Neuronal stem cell (in vitro differentiated cells): ENCODE results near the gene MACROD2.

Source experiments
- DNase-seq: peaks from one replicate; pipeline ENCODE4 v3.0.0-alpha.2; 2013; ENCODE audit warnings: low spot score
- H2AFZ ChIP-seq: one replicate; pipeline ENCODE4 v1.6.1; 2013; ENCODE audit warnings: mild to moderate bottlenecking, low read length, inconsistent platforms
- H2AK5ac ChIP-seq: 2 replicates; pipeline ENCODE4 v1.6.1; 2013; ENCODE audit warnings: low read depth, mild to moderate bottlenecking, inconsistent platforms, low read length, moderate library complexity, mixed read lengths
- H2BK120ac ChIP-seq: 2 replicates; pipeline ENCODE4 v1.6.1; 2013; ENCODE audit warnings: low read depth, mild to moderate bottlenecking, inconsistent platforms, low read length, moderate library complexity, mixed read lengths
- H2BK12ac ChIP-seq: one replicate; pipeline ENCODE4 v1.6.1; 2013; ENCODE audit warnings: low read length, inconsistent platforms
- H2BK15ac ChIP-seq: 2 replicates; pipeline ENCODE4 v1.6.1; 2013; ENCODE audit warnings: mild to moderate bottlenecking, low read length, inconsistent platforms, mixed read lengths
- H2BK5ac ChIP-seq: one replicate; pipeline ENCODE4 v1.6.1; 2013; ENCODE audit warnings: inconsistent platforms, mild to moderate bottlenecking, low read length, moderate library complexity
- H3K14ac ChIP-seq: one replicate; pipeline ENCODE4 v1.6.1; 2013; ENCODE audit warnings: low read length, inconsistent platforms
- H3K18ac ChIP-seq: 2 replicates; pipeline ENCODE4 v1.6.1; 2013; ENCODE audit warnings: low read length, inconsistent platforms
- H3K23ac ChIP-seq: 2 replicates; pipeline ENCODE4 v1.6.1; 2013; ENCODE audit warnings: low read depth, mild to moderate bottlenecking, mixed read lengths, low read length, inconsistent platforms; ENCODE audit not compliant: poor library complexity
- H3K27ac ChIP-seq: replicated peaks from 3 replicates; pipeline ENCODE4 v1.5.1; 2013; ENCODE audit warnings: low read length, inconsistent platforms
- H3K27me3 ChIP-seq, 3 experiments: 2 replicates each; pipeline ENCODE4 v1.6.1; 2013; ENCODE audit warnings: low read length in 3 of 3, mild to moderate bottlenecking in 2 of 3, inconsistent platforms in 1 of 3, low read depth in 1 of 3, mixed read lengths in 1 of 3, moderate library complexity in 1 of 3; ENCODE audit not compliant: control insufficient read depth in 3 of 3, insufficient read depth in 3 of 3
- H3K36me3 ChIP-seq, 2 donors: replicated peaks in 1 of 2; 2 replicates each; pipeline ENCODE4 v1.6.1; 2013; ENCODE audit warnings: low read length in 2 of 2; ENCODE audit not compliant: control insufficient read depth in 2 of 2, insufficient read depth in 2 of 2
- H3K4ac ChIP-seq: 2 replicates; pipeline ENCODE4 v1.6.1; 2013; ENCODE audit warnings: inconsistent platforms, mild to moderate bottlenecking, low read length, moderate library complexity
- H3K4me1 ChIP-seq, 2 donors: 1 replicate in 1 of 2; 2 replicates in 1 of 2; pipeline ENCODE4 v1.6.1; 2013; ENCODE audit warnings: low read length in 2 of 2, low read depth in 1 of 2; ENCODE audit not compliant: control insufficient read depth in 2 of 2, insufficient read depth in 1 of 2
- H3K4me2 ChIP-seq: one replicate; pipeline ENCODE4 v1.6.1; 2013; ENCODE audit warnings: mild to moderate bottlenecking, low read length, inconsistent platforms; ENCODE audit not compliant: insufficient read depth, poor library complexity, severe bottlenecking
- H3K4me3 ChIP-seq, 2 donors: 2 replicates each; pipeline ENCODE4 v1.5.1; 2013; ENCODE audit warnings: low read length in 2 of 2, mild to moderate bottlenecking in 2 of 2, inconsistent platforms in 1 of 2, moderate library complexity in 1 of 2
- H3K79me1 ChIP-seq: one replicate; pipeline ENCODE4 v1.6.1; 2013; ENCODE audit warnings: low read depth, mild to moderate bottlenecking, inconsistent platforms, low read length, moderate library complexity
- H3K9ac ChIP-seq: one replicate; pipeline ENCODE4 v1.6.1; 2013; ENCODE audit warnings: mild to moderate bottlenecking, low read depth, low read length, inconsistent platforms; ENCODE audit not compliant: poor library complexity
- H3K9me3 ChIP-seq, 2 donors: replicated peaks in 1 of 2; 2 replicates each; pipeline versions ENCODE3 to v1.6.1; 2013; ENCODE audit warnings: low read length in 2 of 2, mild to moderate bottlenecking in 2 of 2, inconsistent platforms in 1 of 2, low read depth in 1 of 2, mixed read lengths in 1 of 2, moderate library complexity in 1 of 2; ENCODE audit not compliant: control insufficient read depth in 2 of 2, insufficient read depth in 1 of 2
- H4K8ac ChIP-seq: one replicate; pipeline ENCODE4 v1.6.1; 2013; ENCODE audit warnings: low read depth, mild to moderate bottlenecking, inconsistent platforms, low read length, moderate library complexity
- H4K91ac ChIP-seq: one replicate; pipeline ENCODE4 v1.6.1; 2013; ENCODE audit warnings: low read length, low read depth, mild to moderate bottlenecking, inconsistent platforms; ENCODE audit not compliant: poor library complexity
- WGBS, 2 donors: extraction: QIAGEN DNeasy Blood & Tissue Kit; methylation state at CpG; one replicate each; pipeline ENCODE4 v1.1.7; 2013; ENCODE audit warnings: missing lambda C conversion rate in 2 of 2, mixed read lengths in 1 of 2; ENCODE audit not compliant: insufficient read length in 2 of 2, insufficient replicate concordance in 1 of 2; ENCODE audit errors: extremely low coverage in 2 of 2; 5-methylcytosine and 5-hydroxymethylcytosine counted together

Gene MACROD2

DNA sequence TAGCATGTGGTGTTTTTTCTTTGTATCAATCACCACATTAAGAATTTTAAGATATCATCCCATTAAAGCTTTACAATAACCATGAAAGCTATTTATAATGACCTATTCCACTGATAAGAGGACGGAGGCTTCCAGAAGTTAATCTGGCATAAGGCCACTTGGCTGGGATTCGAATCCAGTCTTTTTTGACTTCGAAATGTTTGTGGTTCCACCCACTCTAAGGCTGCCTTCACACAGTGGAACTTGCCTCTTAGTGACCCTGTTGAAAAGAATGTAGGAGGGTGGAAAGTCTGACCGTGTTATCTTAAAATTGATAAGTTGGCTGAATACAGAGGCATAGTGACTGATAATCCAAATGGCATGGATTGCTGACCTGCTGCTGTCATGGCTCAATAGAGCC is 1618.2 kb downstream of the MACROD2 start:
- H3K4ac ChIP-seq = no peak overlapping the region
- H3K27ac ChIP-seq = no peak overlapping the region
- H2BK15ac ChIP-seq = no peak overlapping the region
- no peak overlapping the region for H3K18ac ChIP-seq
- H3K23ac ChIP-seq = no peak overlapping the region
- no peak overlapping the region for H2AK5ac ChIP-seq
- no peak overlapping the region for H2BK120ac ChIP-seq
- no peak overlapping the region for H2BK5ac ChIP-seq
- no CpG with 5 or more reads among the region's 4 CpGs for WGBS, 2 donors
- H3K36me3 ChIP-seq = no peaks in the 10 kb centered on the region
- H3K4me3 ChIP-seq = no peak overlapping the region
- DNase-seq = no peak
- no peak overlapping the region for H3K4me2 ChIP-seq
- no peaks in the 10 kb centered on the region for H3K27me3 ChIP-seq
- no peaks in the 10 kb centered on the region for H3K79me1 ChIP-seq
- H3K14ac ChIP-seq = no peak overlapping the region
- H4K8ac ChIP-seq = no peak overlapping the region
- H3K9me3 ChIP-seq = no peaks in the 10 kb centered on the region
- H2AFZ ChIP-seq = no peak overlapping the region
- H2BK12ac ChIP-seq = no peak overlapping the region
- no peak overlapping the region for H3K9ac ChIP-seq
- no peak overlapping the region for H4K91ac ChIP-seq
- peaks cover 0 to 6% of the 10 kb centered on the region in 2 donors for H3K4me1 ChIP-seq

DNA sequence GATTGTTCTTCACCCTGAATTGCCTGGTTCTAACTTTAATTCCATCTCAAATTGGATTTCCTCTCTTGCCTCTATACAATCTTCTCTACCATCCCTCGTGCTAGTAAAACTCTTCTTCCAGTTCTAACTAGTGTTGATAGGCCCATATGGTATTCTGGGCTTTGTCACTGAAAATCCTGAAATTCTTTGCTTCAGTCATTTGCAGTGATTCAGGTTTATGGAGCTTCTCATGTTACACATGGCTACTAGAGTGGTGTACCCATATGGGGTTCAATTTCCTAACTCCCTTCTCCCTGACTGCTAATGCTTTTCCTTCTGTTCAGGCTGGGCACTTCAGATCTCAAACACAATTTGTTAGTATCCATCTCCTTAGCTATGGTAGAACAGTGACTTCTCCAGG is 1621.3 kb downstream of the MACROD2 start:
- Histone ChIP-seq H4K8ac (no peak overlapping the region), H2AFZ (no peak overlapping the region), H3K23ac (no peak overlapping the region), H2BK5ac (no peak overlapping the region), H3K9me3 (peaks cover 0 to 5% of the 10 kb centered on the region in 2 donors), H2BK15ac (no peak overlapping the region), H3K18ac (no peak overlapping the region), H3K79me1 (no peaks in the 10 kb centered on the region), H4K91ac (no peak overlapping the region), H2AK5ac (no peak overlapping the region), H3K36me3 (no peaks in the 10 kb centered on the region), H3K27me3 (no peaks in the 10 kb centered on the region), H3K4ac (no peak overlapping the region), H3K4me1 (peaks cover 0 to 6% of the 10 kb centered on the region in 2 donors), H3K14ac (no peak overlapping the region), H3K27ac (no peak overlapping the region), H2BK12ac (no peak overlapping the region), H3K4me2 (no peak overlapping the region), H3K4me3 (no peak overlapping the region), H2BK120ac (no peak overlapping the region), H3K9ac (no peak overlapping the region)
- no peak for DNase-seq
- no CpG with 5 or more reads among the region's 1 CpG for WGBS, 2 donors

DNA sequence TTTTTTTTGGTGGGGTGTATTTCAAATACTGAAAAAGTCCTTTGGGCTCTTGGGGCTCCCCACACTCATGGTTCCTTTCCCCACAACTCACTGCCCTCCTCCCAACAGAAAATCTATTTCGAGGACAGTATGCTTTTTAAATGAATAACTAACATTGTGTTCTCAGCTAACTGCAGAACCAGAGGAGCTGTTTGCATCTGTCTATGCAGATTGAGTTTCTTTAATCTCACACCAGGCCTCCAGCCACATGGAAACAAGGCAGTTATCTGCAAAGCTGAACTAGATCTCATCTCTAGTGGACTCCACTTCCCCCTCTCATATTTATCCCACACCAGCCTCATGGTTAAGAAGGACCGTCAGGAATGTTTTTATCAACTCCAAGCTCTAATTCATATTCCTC is 1622.8 kb downstream of the MACROD2 start:
- H3K18ac ChIP-seq = no peak overlapping the region
- no peaks in the 10 kb centered on the region for H3K4me1 ChIP-seq
- H4K8ac ChIP-seq = no peak overlapping the region
- no peak overlapping the region for H2AFZ ChIP-seq
- DNase-seq = no peak
- H3K36me3 ChIP-seq = no peaks in the 10 kb centered on the region
- H3K79me1 ChIP-seq = no peaks in the 10 kb centered on the region
- no peak overlapping the region for H3K4me3 ChIP-seq
- H3K14ac ChIP-seq = no peak overlapping the region
- no CpG with 5 or more reads among the region's 2 CpGs for WGBS, 2 donors
- H3K9ac ChIP-seq = no peak overlapping the region
- no peak overlapping the region for H3K23ac ChIP-seq
- H2BK12ac ChIP-seq = no peak overlapping the region
- H2BK5ac ChIP-seq = no peak overlapping the region
- peaks cover 0 to 5% of the 10 kb centered on the region in 2 donors for H3K9me3 ChIP-seq
- no peak overlapping the region for H3K4me2 ChIP-seq
- no peak overlapping the region for H3K4ac ChIP-seq
- H4K91ac ChIP-seq = no peak overlapping the region
- H3K27me3 ChIP-seq = no peaks in the 10 kb centered on the region
- no peak overlapping the region for H2BK120ac ChIP-seq
- H3K27ac ChIP-seq = no peak overlapping the region
- H2BK15ac ChIP-seq = no peak overlapping the region
- H2AK5ac ChIP-seq = no peak overlapping the region

DNA sequence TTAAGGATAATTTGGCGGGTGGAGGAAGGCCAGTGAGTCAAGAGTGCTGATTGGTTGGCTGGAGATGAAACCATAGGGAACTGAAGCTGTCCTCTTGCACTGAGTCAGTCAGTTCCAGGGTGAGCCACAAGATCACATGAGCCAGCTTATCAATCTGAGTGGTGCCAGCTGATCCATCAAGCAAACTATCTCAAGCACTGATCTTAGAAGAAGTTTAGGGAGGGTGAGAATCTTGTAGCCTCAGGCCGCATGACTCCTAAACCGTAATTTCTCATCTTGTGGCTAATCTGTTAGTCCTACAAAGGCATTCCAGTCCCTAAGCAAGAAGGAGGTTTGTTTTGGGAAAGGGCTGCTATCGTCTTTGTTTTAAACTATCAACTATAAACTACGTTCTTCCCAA is 1623.6 kb downstream of the MACROD2 start:
- Histone ChIP-seq H3K18ac (no peak overlapping the region), H3K9ac (no peak overlapping the region), H3K36me3 (no peaks in the 10 kb centered on the region), H2BK5ac (no peak overlapping the region), H3K9me3 (peaks cover 0 to 5% of the 10 kb centered on the region in 2 donors), H3K79me1 (no peaks in the 10 kb centered on the region), H2AK5ac (no peak overlapping the region), H3K4ac (no peak overlapping the region), H3K4me1 (no peaks in the 10 kb centered on the region), H2BK120ac (no peak overlapping the region), H4K8ac (no peak overlapping the region), H3K4me3 (no peak overlapping the region), H3K23ac (no peak overlapping the region), H3K27ac (no peak overlapping the region), H3K4me2 (no peak overlapping the region), H2AFZ (peak overlapping the region; percentile 47), H3K14ac (no peak overlapping the region), H2BK12ac (no peak overlapping the region), H4K91ac (no peak overlapping the region), H3K27me3 (no peaks in the 10 kb centered on the region), H2BK15ac (no peak overlapping the region)
- no peak for DNase-seq
- WGBS, 2 donors = no CpG with 5 or more reads among the region's 5 CpGs
